Mesothelial cell of epicardium (in vitro differentiated cells): ENCODE measurements around the gene HAUS8. TPM values are rescaled to one million over a fixed set of nuclear protein-coding genes. Genes with fewer than 3 reads are reported as not detected.

Experiments
- DNase-seq, 2 experiments: peaks; one replicate each; pipeline ENCODE4 v3.0.0; 2021; ENCODE audit warnings: low spot score in 2 of 2; ENCODE audit not compliant: unreplicated experiment in 2 of 2
- H3K27ac Mint-ChIP-seq: 2 replicates; pipeline ENCODE4 v1.8.0; 2021; ENCODE audit warnings: mixed read lengths
- H3K27me3 Mint-ChIP-seq: 2 replicates; pipeline ENCODE4 v1.8.0; 2021; ENCODE audit warnings: low read depth, mixed read lengths
- H3K36me3 Mint-ChIP-seq: 2 replicates; pipeline ENCODE4 v1.8.0; 2021; ENCODE audit warnings: mixed read lengths
- H3K4me1 Mint-ChIP-seq: 2 replicates; pipeline ENCODE4 v1.8.0; 2021; ENCODE audit warnings: mixed read lengths
- H3K4me3 Mint-ChIP-seq: 2 replicates; pipeline ENCODE4 v1.8.0; 2021; ENCODE audit warnings: mild to moderate bottlenecking, moderate library complexity, mixed read lengths
- H3K9me3 Mint-ChIP-seq: 2 replicates; pipeline ENCODE4 v1.8.0; 2021; ENCODE audit warnings: mixed read lengths
- total RNA-seq: library from RNA; stranded (reverse); gene quantifications from 3 replicates; pipeline ENCODE4 v1.2.1, GENCODE V29; 2021
- TF ChIP-seq, protein P1 (sequence below): fragments of 200-600 bp; sonication (generic); IDR thresholded peaks from one replicate; pipeline ENCODE4 v1.5.0; 2021; ENCODE audit warnings: antibody characterized with exemption; ENCODE audit not compliant: unreplicated experiment

HAUS8 gene
- total RNA-seq, 1 donor from 2014 or later = 14.7 TPM

- peaks cover 21% of the 10 kb centered on the region for H3K4me1 Mint-ChIP-seq
- H3K27me3 Mint-ChIP-seq = no peaks in the 10 kb centered on the region
- no peaks in the 10 kb centered on the region for H3K36me3 Mint-ChIP-seq
- peak overlapping the region; percentile 52 for H3K4me3 Mint-ChIP-seq
- DNase-seq = no peak
- TF ChIP-seq, protein P1, sequence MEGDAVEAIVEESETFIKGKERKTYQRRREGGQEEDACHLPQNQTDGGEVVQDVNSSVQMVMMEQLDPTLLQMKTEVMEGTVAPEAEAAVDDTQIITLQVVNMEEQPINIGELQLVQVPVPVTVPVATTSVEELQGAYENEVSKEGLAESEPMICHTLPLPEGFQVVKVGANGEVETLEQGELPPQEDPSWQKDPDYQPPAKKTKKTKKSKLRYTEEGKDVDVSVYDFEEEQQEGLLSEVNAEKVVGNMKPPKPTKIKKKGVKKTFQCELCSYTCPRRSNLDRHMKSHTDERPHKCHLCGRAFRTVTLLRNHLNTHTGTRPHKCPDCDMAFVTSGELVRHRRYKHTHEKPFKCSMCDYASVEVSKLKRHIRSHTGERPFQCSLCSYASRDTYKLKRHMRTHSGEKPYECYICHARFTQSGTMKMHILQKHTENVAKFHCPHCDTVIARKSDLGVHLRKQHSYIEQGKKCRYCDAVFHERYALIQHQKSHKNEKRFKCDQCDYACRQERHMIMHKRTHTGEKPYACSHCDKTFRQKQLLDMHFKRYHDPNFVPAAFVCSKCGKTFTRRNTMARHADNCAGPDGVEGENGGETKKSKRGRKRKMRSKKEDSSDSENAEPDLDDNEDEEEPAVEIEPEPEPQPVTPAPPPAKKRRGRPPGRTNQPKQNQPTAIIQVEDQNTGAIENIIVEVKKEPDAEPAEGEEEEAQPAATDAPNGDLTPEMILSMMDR = no peak
- H3K27ac Mint-ChIP-seq = peak overlapping the region; percentile 64
- H3K9me3 Mint-ChIP-seq = no peaks in the 10 kb centered on the region
These were observed 5.2 kb upstream of the HAUS8 start for GRCh38 chr19:17080440-17080801.

GRCh38 chr19:17079710-17080439 lies 4.6 kb upstream of the HAUS8 start:
- no peak for DNase-seq
- Mint-ChIP-seq H3K4me1 (peaks cover 21% of the 10 kb centered on the region), H3K4me3 (peak overlapping the region; percentile 52)

DNA sequence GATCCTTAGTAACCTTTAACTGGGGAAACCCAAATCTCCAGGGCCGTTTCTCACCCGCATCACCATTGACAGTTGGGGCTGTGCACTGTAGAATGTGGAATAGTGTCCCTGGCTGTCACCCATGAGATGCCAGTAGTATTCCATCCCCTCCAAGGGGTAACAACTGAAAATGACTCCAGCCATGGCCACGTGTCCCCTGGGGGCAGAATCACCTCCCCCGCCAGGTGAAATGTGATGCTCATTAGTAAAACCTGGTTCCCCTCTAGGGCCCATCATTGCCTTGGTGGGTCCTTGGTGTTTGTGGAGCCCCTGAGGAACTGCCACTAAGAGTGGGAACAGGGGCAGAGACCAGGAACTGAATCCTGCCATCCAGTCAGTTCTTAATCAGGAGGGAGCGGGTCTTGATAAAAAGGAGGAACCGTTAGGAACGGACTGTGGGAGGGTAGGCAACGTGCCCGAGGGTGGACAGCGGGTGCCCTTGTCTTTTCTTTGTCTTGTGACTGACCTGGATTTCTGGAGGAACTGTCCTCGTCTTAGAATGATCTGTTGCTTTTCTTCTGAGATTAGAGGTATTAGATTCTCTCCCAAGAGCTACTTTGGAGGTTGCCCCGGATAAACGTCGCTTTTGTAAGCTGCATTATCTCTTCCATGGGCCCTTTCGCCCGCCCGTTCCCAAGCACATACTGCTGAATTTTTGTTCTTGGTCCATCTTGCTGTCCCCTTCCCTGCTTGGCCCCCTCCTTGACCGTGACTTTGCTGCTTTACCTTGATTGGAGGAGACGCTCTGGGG lies 3.9 kb upstream of the HAUS8 start:
- no peak for DNase-seq
- H3K4me3 Mint-ChIP-seq = peak overlapping the region; percentile 52
- H3K27me3 Mint-ChIP-seq = no peaks in the 10 kb centered on the region
- H3K27ac Mint-ChIP-seq = peak overlapping the region; percentile 66
- TF ChIP-seq, protein P1 = no peak
- peaks cover 28% of the 10 kb centered on the region for H3K4me1 Mint-ChIP-seq
- H3K9me3 Mint-ChIP-seq = no peaks in the 10 kb centered on the region
- no peaks in the 10 kb centered on the region for H3K36me3 Mint-ChIP-seq

More at GRCh38 chr19:17079710-17080439, 4.6 kb upstream of the HAUS8 start:
- Mint-ChIP-seq H3K36me3 (no peaks in the 10 kb centered on the region), H3K9me3 (no peaks in the 10 kb centered on the region), H3K27ac (peak overlapping the region; percentile 66), H3K27me3 (no peaks in the 10 kb centered on the region)
- TF ChIP-seq, protein P1 = no peak

GRCh38 chr19:17078036-17078919 lies 3.0 kb upstream of the HAUS8 start:
- TF ChIP-seq, protein P1 = no peak
- no peaks in the 10 kb centered on the region for H3K27me3 Mint-ChIP-seq

GRCh38 chr19:17077447-17078028 lies 2.3 kb upstream of the HAUS8 start:
- H3K9me3 Mint-ChIP-seq = no peaks in the 10 kb centered on the region
- peak overlapping the region; percentile 50 for H3K4me3 Mint-ChIP-seq
- H3K36me3 Mint-ChIP-seq = no peaks in the 10 kb centered on the region
- DNase-seq = no peak
- H3K4me1 Mint-ChIP-seq = peaks cover 35% of the 10 kb centered on the region
- no peak overlapping the region for H3K27ac Mint-ChIP-seq
- no peaks in the 10 kb centered on the region for H3K27me3 Mint-ChIP-seq
- TF ChIP-seq, protein P1 = no peak

More at GRCh38 chr19:17078036-17078919, 3.0 kb upstream of the HAUS8 start:
- Mint-ChIP-seq H3K4me1 (peaks cover 34% of the 10 kb centered on the region), H3K27ac (no peak overlapping the region), H3K36me3 (no peaks in the 10 kb centered on the region), H3K9me3 (no peaks in the 10 kb centered on the region), H3K4me3 (peak overlapping the region; percentile 50)
- no peak for DNase-seq
